Neural cell (in vitro differentiated cells): ENCODE results near the gene YPEL1.

Experiments
- POLR2AphosphoS5 ChIP-seq: IDR thresholded peaks from 2 replicates; pipeline ENCODE4 v1.6.1; 2012
- RAD21 ChIP-seq: fragments of 450-650 bp; conservative IDR thresholded peaks from 2 replicates; pipeline ENCODE4 v1.6.1; 2014; ENCODE audit warnings: antibody characterized with exemption, mild to moderate bottlenecking, moderate library complexity
- TF ChIP-seq, protein P1 (sequence below): fragments of 450-650 bp; IDR thresholded peaks from 2 replicates; pipeline ENCODE4 v1.5.1; 2014; ENCODE audit warnings: antibody characterized with exemption, mild to moderate bottlenecking, moderate library complexity; ENCODE audit not compliant: poor library complexity, severe bottlenecking

GRCh38 chr22:21652547-21653545, 82.7 kb downstream of the YPEL1 start:
- TF ChIP-seq POLR2AphosphoS5 = no peak
- TF ChIP-seq, protein P1, sequence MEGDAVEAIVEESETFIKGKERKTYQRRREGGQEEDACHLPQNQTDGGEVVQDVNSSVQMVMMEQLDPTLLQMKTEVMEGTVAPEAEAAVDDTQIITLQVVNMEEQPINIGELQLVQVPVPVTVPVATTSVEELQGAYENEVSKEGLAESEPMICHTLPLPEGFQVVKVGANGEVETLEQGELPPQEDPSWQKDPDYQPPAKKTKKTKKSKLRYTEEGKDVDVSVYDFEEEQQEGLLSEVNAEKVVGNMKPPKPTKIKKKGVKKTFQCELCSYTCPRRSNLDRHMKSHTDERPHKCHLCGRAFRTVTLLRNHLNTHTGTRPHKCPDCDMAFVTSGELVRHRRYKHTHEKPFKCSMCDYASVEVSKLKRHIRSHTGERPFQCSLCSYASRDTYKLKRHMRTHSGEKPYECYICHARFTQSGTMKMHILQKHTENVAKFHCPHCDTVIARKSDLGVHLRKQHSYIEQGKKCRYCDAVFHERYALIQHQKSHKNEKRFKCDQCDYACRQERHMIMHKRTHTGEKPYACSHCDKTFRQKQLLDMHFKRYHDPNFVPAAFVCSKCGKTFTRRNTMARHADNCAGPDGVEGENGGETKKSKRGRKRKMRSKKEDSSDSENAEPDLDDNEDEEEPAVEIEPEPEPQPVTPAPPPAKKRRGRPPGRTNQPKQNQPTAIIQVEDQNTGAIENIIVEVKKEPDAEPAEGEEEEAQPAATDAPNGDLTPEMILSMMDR = no peak
- no peak for TF ChIP-seq RAD21
